IPS-18c (cell line): Measurements from ENCODE around the gene TTC14.
"Not testable (repeated sequence)": the region's sequence is repeated elsewhere in the genome, so short reads cannot be mapped to it uniquely, and the experiment has no call there.

Experiments used
- H3K4me3 ChIP-seq: 2 replicates; pipeline ENCODE4 v1.7.0; 2013; ENCODE audit warnings: low read depth, mild to moderate bottlenecking, low read length, moderate library complexity; ENCODE audit not compliant: insufficient read depth
- H3K9me3 ChIP-seq: one replicate; pipeline ENCODE4 v1.6.1; 2013; ENCODE audit warnings: mild to moderate bottlenecking, low read length, moderate library complexity; ENCODE audit not compliant: control insufficient read depth, insufficient read depth

Gene TTC14

DNA sequence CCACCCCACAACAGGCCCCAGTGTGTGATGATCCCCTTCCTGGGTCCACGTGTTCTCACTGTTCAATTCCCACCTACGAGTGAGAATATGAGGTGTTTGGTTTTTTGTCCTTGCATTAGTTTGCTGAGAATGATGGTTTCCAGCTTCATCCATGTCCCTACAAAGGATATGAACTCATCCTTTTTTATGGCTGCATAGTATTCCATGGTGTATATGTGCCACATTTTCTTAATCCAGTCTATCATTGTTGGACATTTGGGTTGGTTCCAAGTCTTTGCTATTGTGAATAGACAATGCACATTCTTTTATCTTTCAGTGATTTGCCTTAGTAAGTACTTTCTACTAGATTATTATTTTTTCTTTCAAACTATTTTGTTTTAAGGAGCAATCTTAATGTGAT, 16.6 kb downstream of the TTC14 start:
- H3K4me3 ChIP-seq, H3K9me3 ChIP-seq: not testable (repeated sequence)

DNA sequence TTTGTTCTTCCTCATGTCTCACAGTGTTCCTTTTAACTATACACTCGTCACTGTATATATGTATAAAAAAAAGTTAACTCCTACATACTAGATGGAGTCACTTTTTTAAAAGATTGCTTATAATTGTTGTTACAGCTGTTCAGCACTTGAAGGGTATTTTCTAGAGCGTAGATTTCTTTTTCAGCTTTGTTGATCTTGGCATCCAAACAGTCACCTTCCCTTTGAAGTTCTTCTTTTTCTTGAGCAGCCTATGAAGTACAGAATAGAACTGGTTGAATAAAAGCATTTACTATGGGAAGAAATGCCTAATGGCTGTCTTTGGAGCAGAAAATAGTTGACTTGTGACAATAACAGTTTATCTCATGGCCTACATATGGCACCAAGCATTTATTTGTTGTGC, 17.8 kb downstream of the TTC14 start:
- Histone ChIP-seq H3K9me3 (no peaks in the 10 kb centered on the region), H3K4me3 (no peak overlapping the region)

DNA sequence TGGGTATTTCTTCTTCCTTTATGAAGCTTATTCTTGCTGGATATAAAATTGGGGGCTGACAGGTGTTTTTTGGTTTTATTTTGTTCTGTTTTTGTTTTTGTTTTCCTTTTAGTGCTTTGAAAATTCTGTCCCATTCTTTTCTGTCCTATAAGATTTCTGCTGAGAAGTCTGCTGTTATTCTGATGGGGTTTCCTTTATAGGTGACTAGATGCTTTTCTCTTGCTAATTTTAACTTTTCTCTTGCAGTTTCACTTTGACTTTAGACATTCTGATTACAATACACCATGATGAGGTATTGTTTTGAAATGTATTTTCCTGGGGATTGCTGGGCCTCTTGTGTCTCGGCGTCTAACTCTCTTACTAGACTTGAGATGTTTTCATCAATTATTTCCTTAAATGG, 22.8 kb downstream of the TTC14 start:
- Histone ChIP-seq H3K9me3 (no peaks in the 10 kb centered on the region), H3K4me3 (no peak overlapping the region)

DNA sequence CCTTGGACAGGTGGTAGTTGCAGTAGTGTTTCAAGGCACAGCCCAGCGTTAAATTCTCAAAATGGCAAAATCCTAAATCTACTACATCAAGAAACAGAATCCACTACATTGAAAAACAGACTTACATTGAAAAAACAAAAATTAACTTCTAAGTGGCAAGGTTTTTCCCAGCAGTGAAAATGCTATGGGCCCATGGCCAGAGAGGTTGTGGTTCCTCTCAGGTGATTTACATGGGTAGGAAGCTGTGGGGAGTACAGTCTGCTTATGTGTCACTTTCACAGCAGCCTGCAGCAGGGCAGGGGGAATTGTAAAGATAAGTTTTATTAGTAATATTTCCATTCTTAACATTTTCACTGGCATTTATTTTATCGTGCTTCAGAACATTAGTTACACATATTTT, 24.9 kb downstream of the TTC14 start:
- Histone ChIP-seq H3K4me3 (no peak overlapping the region), H3K9me3 (no peaks in the 10 kb centered on the region)

DNA sequence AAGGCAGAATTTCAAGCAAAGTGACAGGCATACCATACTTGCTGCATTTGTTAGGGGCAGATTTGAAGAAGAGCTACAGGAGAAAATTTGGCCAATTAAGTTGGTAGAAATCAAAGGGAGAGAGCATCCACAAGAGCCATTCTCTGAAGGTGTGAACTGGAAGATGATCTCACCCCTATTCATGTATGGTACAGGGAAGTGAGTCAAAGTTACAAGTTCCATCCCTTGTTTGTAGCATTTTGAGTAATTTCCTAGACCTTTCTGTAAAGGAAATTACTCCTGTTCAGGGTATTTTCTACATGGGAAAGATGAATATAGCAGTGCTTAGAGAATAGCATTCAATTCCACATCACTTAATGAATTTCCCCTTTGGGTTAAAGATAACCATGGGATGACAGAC, 28.4 kb downstream of the TTC14 start:
- no peaks in the 10 kb centered on the region for H3K9me3 ChIP-seq

DNA sequence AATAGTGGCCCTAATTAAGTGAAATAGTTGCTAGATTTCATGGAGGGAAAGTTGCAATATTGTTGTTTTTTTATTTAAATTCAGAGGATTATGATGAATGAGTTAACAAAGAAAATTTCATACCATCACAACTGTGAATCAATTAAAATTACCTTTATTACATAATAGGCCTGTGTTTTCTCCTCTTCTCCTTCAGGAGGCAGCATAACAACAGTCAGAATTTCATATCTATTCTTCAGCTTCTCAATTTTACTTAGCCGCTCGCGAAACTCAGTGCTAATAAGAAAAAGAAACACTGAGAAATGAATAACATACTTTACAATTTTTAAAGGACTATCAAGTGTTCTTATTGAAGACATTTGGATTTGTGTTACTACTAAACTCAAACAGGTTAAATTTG, 29.4 kb downstream of the TTC14 start:
- Histone ChIP-seq H3K4me3 (no peak overlapping the region), H3K9me3 (no peaks in the 10 kb centered on the region)

More for the DNA sequence above, 28.4 kb downstream of the TTC14 start:
- no peak overlapping the region for H3K4me3 ChIP-seq

DNA sequence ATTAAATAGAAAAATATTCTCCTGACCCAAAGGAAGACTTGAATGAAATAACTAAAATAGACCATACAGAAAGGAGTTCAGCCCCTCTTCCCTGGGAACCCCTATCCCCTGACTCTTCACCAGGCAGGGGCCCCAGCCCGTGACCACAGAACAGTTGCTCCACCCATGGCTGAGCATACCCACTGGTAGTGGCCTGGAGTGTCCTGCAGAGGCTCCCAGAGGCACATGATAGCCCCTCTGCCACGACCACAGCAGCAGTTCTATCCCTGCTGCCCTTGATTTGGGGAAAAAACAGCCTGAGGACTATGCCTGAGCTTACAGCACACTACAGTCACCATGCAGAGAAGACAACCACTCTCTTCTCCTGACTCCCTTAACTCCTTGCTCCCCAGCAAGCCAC, 31.8 kb downstream of the TTC14 start:
- Histone ChIP-seq H3K4me3 (no peak overlapping the region), H3K9me3 (no peaks in the 10 kb centered on the region)

DNA sequence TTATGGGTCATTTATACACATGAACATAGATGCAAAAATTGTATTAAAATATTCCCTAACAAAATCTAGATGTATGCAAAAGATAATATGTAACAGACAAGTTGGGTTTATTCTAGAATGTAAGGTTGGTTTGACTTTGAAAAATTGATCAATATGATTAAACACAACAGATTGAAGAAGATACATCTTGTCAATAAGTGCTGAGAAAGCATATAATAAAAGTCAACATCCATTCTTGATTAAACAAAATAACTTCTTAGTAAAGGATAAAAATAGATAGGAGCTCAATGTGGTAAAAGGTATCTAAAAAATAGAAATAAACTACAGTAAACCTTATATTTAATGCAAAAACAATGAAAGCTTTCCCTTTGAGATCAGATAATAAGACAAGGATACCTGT, 39.0 kb downstream of the TTC14 start:
- no peaks in the 10 kb centered on the region for H3K9me3 ChIP-seq
- no peak overlapping the region for H3K4me3 ChIP-seq

DNA sequence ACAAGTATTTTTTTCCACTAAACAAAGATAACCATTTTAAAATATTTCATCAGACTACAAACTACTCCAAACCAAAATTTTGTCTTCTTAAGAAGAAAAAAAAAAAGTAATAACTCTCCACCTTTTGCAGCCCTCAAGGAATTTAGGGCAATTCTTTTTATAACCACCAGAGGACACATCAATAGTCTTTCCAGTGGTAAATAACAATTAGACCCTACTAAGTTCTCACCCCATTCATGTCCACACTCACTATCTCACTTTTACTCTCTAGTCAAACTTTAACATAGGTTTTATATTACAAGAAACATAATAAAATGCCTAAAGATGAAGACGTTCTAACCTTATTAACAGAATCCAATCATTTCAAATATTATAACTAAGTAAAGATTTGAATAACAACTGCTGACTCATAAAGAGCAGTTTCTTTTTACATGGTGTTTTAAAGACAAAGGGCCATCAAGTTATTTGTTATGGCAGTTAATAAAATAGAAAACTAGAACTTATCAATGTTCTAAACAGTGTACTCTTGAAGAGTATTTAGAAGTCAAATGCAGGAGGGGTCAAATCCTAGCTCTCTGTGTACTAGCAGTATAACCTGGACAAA, 44.3 kb downstream of the TTC14 start:
- Histone ChIP-seq H3K9me3 (no peaks in the 10 kb centered on the region), H3K4me3 (no peak overlapping the region)

DNA sequence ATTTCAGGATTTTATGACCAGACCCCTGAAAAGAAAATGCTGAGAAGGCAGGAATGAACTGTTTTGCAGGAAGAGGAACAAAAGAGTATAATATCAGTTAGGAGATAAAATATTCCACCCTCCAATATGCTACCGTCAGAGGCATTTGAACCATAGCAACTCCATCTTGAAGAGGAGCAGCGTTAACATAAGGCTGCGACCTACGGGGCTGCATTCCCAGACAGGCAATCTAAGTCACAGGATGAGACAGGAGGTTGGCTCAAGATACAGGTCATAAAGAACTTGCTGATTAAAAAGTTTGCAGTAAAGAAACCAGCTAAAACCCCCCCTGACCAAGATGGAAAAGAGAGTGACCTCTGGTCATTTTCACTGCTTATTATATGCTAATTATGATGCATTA, 54.4 kb downstream of the TTC14 start:
- no peak overlapping the region for H3K4me3 ChIP-seq

DNA sequence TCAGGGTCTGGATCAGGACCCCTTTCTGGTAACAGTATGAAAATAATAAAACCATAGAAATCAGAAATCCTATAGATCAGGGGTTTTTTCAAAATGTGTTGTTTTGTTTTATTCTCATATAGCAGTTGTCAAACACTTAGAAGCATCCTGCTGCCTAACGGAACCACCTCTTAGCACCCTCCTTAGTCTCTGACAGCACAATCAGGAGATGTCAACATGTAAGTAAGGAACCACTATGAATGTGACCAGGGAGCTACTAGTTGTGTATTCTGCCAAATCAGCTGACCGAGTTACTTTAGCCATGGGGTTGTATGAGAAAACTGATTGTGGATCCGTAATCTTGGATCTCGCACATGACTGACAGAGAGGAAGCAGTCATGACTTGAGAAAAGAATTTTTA, 55.1 kb downstream of the TTC14 start:
- H3K9me3 ChIP-seq: peaks cover 2% of the 10 kb centered on the region
- no peak overlapping the region for H3K4me3 ChIP-seq

More for the DNA sequence above, 54.4 kb downstream of the TTC14 start:
- H3K9me3 ChIP-seq: peaks cover 2% of the 10 kb centered on the region
